Fibroblast of lung (primary cell): Measurements from ENCODE around the gene DUT. TPM values are rescaled to one million over a fixed set of nuclear protein-coding genes. Genes with fewer than 3 reads are reported as not detected.

Experiments
- DNase-seq, 2 donors: peaks; one replicate each; pipeline versions ENCODE4 v3.0.0 to v3.0.0-alpha.2; 2010; ENCODE audit warnings: low read depth in 2 of 2
- H2AFZ ChIP-seq: 2 replicates; pipeline ENCODE4 v1.5.1; 2012; ENCODE audit warnings: low read length, control low read depth, inconsistent platforms
- H3K27ac ChIP-seq: 2 replicates; pipeline ENCODE4 v1.5.1; 2011; ENCODE audit warnings: low read length, control low read depth; ENCODE audit not compliant: insufficient read depth
- H3K27me3 ChIP-seq: 2 replicates; pipeline ENCODE4 v1.5.1; 2011; ENCODE audit warnings: mild to moderate bottlenecking, low read length; ENCODE audit not compliant: control insufficient read depth, insufficient read depth
- H3K36me3 ChIP-seq: 2 replicates; pipeline ENCODE4 v1.5.1; 2011; ENCODE audit warnings: low read length; ENCODE audit not compliant: control insufficient read depth, insufficient read depth
- H3K4me1 ChIP-seq: 2 replicates; pipeline ENCODE4 v1.5.1; 2011; ENCODE audit warnings: low read length; ENCODE audit not compliant: control insufficient read depth, insufficient read depth; ENCODE audit errors: extremely low read depth
- H3K4me2 ChIP-seq: 2 replicates; pipeline ENCODE4 v1.5.1; 2011; ENCODE audit warnings: low read length, control low read depth; ENCODE audit not compliant: insufficient read depth; ENCODE audit errors: extremely low read depth
- H3K4me3 ChIP-seq, 4 experiments: fragments of 200-600 bp in 1 of 4; sonication (generic) in 1 of 4; replicated peaks in 1 of 4; 2 replicates each; pipeline ENCODE4 v1.5.1; 2011 to 2016; ENCODE audit warnings: low read length in 4 of 4, low read depth in 3 of 4, mild to moderate bottlenecking in 3 of 4, control low read depth in 2 of 4, inconsistent platforms in 1 of 4, mixed read lengths in 1 of 4; ENCODE audit not compliant: insufficient read depth in 1 of 4; ENCODE audit errors: control extremely low read depth in 1 of 4
- H3K79me2 ChIP-seq: 2 replicates; pipeline ENCODE4 v1.5.1; 2012; ENCODE audit warnings: mild to moderate bottlenecking, low read length, inconsistent platforms; ENCODE audit not compliant: control insufficient read depth, insufficient read depth
- H3K9ac ChIP-seq: 2 replicates; pipeline ENCODE4 v1.5.1; 2011; ENCODE audit warnings: mild to moderate bottlenecking, low read length, control low read depth; ENCODE audit not compliant: insufficient read depth
- H3K9me3 ChIP-seq: 2 replicates; pipeline ENCODE4 v1.5.1; 2012; ENCODE audit warnings: low read depth, low read length; ENCODE audit not compliant: control insufficient read depth, insufficient read depth
- H4K20me1 ChIP-seq: 2 replicates; pipeline ENCODE4 v1.5.1; 2011; ENCODE audit warnings: low read length; ENCODE audit not compliant: control insufficient read depth, insufficient read depth; ENCODE audit errors: extremely low read depth
- CTCF ChIP-seq, 2 donors: IDR thresholded peaks in 1 of 2; conservative IDR thresholded peaks in 1 of 2; 1 replicate in 1 of 2; 2 replicates in 1 of 2; pipeline ENCODE4 v1.5.1; 2011 to 2012; ENCODE audit warnings: low read length in 2 of 2, control low read depth in 1 of 2, inconsistent platforms in 1 of 2, low read depth in 1 of 2, mild to moderate bottlenecking in 1 of 2
- EZH2 ChIP-seq: IDR thresholded peaks from 2 replicates; pipeline ENCODE4 v1.5.1; 2012; ENCODE audit warnings: low read length, control low read depth, mild to moderate bottlenecking; ENCODE audit errors: missing control alignments
- polyA plus RNA-seq, 2 donors: library from polyadenylated mRNA; depleted of rRNA in 1 of 2; stranded (reverse) in 1 of 2; unstranded in 1 of 2; fragments of >200 nt; gene quantifications; 2 replicates each; pipeline ENCODE4 v1.2.1, GENCODE V29; 2011 to 2012; ENCODE audit warnings: missing spikeins in 1 of 2
- total RNA-seq: library from RNA; depleted of rRNA; stranded (reverse); fragments of >200 nt; gene quantifications from 2 replicates; pipeline ENCODE4 v1.2.1, GENCODE V29; 2014

DUT gene
- total and polyA plus RNA-seq, 2 donors (not counting 1 experiment from before 2014, with no cell fraction given) = 47.6 to 52.9 TPM

GRCh38 chr15:48330105-48330785 is 984 bp upstream of the DUT start:
- Histone ChIP-seq H3K79me2 (peaks cover 14% of the 10 kb centered on the region), H3K4me1 (peaks cover 7% of the 10 kb centered on the region), H3K4me3 (peak overlapping the region; percentile 70 to 95 (median 84)), H2AFZ (peak overlapping the region; percentile 2), H3K27me3 (no peaks in the 10 kb centered on the region), H4K20me1 (no peaks in the 10 kb centered on the region), H3K36me3 (peaks cover 5% of the 10 kb centered on the region), H3K9ac (peak overlapping the region; percentile 95), H3K9me3 (no peaks in the 10 kb centered on the region), H3K4me2 (peak overlapping the region; percentile 53), H3K27ac (no peak overlapping the region)
- DNase-seq = peak; percentile 19 to 45
- TF ChIP-seq CTCF (conservative IDR thresholded peaks at IDR 0.05 in 1 of 2, IDR thresholded peaks at IDR 0.05 in 1 of 2; ENCODE audit: low read depth in 1 of 2, low read length in 2 of 2) = no peak
- TF ChIP-seq EZH2 = no peak

GRCh38 chr15:48331796-48332641 is 790 bp downstream of the DUT start:
- DNase-seq = peak in 1 of 2 donors; percentile 54
- H3K4me3 ChIP-seq = peak overlapping the region; percentile 70 to 95 (median 84)
- peak overlapping the region; percentile 95 for H3K27ac ChIP-seq
- H3K79me2 ChIP-seq = peaks cover 14% of the 10 kb centered on the region
- H4K20me1 ChIP-seq = no peaks in the 10 kb centered on the region
- peaks cover 7% of the 10 kb centered on the region for H3K36me3 ChIP-seq
- peak overlapping the region; percentile 60 for H2AFZ ChIP-seq
- no peaks in the 10 kb centered on the region for H3K27me3 ChIP-seq
- H3K4me2 ChIP-seq = peak overlapping the region; percentile 92
- H3K9ac ChIP-seq = peak overlapping the region; percentile 95
- peaks cover 7% of the 10 kb centered on the region for H3K4me1 ChIP-seq
- no peak for TF ChIP-seq CTCF (conservative IDR thresholded peaks at IDR 0.05 in 1 of 2, IDR thresholded peaks at IDR 0.05 in 1 of 2; ENCODE audit: low read depth in 1 of 2, low read length in 2 of 2)
- TF ChIP-seq EZH2 = no peak
- no peaks in the 10 kb centered on the region for H3K9me3 ChIP-seq

GRCh38 chr15:48332642-48333034 is 1.4 kb downstream of the DUT start:
- DNase-seq = no peak
- H4K20me1 ChIP-seq = no peaks in the 10 kb centered on the region
- H3K4me3 ChIP-seq = peak overlapping the region; percentile 70 to 95 (median 84)
- H3K9me3 ChIP-seq = no peaks in the 10 kb centered on the region
- H3K36me3 ChIP-seq = peaks cover 7% of the 10 kb centered on the region
- H3K79me2 ChIP-seq = peaks cover 14% of the 10 kb centered on the region
- H3K27me3 ChIP-seq = no peaks in the 10 kb centered on the region
- H3K27ac ChIP-seq = no peak overlapping the region
- peak overlapping the region; percentile 92 for H3K4me2 ChIP-seq
- peak overlapping the region; percentile 63 for H3K9ac ChIP-seq
- peaks cover 7% of the 10 kb centered on the region for H3K4me1 ChIP-seq
- H2AFZ ChIP-seq = no peak overlapping the region
- TF ChIP-seq EZH2 = no peak
- no peak for TF ChIP-seq CTCF (conservative IDR thresholded peaks at IDR 0.05 in 1 of 2, IDR thresholded peaks at IDR 0.05 in 1 of 2; ENCODE audit: low read depth in 1 of 2, low read length in 2 of 2)
